Measurements from ENCODE around the gene BHLHE41. TPM values are rescaled to one million over a fixed set of nuclear protein-coding genes. Genes with fewer than 3 reads are reported as not detected.

The BHLHE41 gene
- total and polyA plus RNA-seq, 4 donors, result 0.17 to 0.29 (median 0.23) TPM; not detected in 1

DNA sequence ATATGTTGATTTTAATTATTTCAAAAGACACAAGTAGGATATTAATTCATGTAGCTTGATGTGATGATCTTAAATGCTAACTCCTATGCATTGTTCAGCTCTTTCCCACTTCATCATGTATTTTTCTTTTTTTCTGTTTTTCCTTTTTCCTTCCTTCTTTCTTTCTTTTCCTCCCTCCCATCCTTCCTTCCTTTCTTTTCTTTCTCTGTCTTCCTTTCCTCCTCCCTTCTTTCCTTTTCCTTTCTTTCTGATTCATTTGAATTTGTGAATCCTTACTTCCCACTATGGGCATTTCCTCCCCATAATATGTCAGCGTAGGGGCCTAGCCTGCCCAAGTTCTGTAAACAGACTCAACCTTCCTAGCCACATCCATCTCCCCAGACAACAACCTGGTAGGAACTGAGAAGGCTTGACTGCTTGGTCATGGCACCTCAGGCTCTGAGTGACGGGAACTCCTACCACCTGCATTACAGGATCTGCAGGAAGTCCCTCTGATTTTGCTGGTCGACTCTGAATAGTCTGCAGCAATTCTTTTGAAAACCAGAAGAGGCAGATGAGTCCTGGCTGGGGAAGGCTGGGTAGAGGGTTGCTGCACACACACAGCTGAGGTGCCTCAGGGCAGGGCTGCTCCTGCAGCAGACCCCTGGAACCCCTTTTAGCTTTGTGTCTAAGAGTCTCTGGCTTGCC lies 33.4 kb upstream of the BHLHE41 start:
- TF ChIP-seq EGR1 (IDR thresholded peaks at IDR 0.05; ENCODE audit: low read depth in 2 of 2) (no peak), HNF4A (conservative IDR thresholded peaks at IDR 0.05) (no peak), RXRA (IDR thresholded peaks at IDR 0.05) (no peak), FOXA2 (IDR thresholded peaks at IDR 0.05) (no peak), SP1 (IDR thresholded peaks at IDR 0.05) (no peak)
- TF ChIP-seq, protein P1, sequence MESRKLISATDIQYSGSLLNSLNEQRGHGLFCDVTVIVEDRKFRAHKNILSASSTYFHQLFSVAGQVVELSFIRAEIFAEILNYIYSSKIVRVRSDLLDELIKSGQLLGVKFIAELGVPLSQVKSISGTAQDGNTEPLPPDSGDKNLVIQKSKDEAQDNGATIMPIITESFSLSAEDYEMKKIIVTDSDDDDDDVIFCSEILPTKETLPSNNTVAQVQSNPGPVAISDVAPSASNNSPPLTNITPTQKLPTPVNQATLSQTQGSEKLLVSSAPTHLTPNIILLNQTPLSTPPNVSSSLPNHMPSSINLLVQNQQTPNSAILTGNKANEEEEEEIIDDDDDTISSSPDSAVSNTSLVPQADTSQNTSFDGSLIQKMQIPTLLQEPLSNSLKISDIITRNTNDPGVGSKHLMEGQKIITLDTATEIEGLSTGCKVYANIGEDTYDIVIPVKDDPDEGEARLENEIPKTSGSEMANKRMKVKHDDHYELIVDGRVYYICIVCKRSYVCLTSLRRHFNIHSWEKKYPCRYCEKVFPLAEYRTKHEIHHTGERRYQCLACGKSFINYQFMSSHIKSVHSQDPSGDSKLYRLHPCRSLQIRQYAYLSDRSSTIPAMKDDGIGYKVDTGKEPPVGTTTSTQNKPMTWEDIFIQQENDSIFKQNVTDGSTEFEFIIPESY (IDR thresholded peaks at IDR 0.05), result no peak
- TF ChIP-seq, protein P2, sequence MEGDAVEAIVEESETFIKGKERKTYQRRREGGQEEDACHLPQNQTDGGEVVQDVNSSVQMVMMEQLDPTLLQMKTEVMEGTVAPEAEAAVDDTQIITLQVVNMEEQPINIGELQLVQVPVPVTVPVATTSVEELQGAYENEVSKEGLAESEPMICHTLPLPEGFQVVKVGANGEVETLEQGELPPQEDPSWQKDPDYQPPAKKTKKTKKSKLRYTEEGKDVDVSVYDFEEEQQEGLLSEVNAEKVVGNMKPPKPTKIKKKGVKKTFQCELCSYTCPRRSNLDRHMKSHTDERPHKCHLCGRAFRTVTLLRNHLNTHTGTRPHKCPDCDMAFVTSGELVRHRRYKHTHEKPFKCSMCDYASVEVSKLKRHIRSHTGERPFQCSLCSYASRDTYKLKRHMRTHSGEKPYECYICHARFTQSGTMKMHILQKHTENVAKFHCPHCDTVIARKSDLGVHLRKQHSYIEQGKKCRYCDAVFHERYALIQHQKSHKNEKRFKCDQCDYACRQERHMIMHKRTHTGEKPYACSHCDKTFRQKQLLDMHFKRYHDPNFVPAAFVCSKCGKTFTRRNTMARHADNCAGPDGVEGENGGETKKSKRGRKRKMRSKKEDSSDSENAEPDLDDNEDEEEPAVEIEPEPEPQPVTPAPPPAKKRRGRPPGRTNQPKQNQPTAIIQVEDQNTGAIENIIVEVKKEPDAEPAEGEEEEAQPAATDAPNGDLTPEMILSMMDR (IDR thresholded peaks at IDR 0.05; ENCODE audit: low read depth, low read length, missing input control), result no peak
- Histone ChIP-seq H3K27ac (ENCODE audit: low read depth in 1 of 2, low read length in 2 of 2) (no peak overlapping the region), H3K9me3 (ENCODE audit: control insufficient read depth in 4 of 4, low read length in 3 of 4) (no peaks in the 10 kb centered on the region), H3K4me3 (ENCODE audit: low read depth in 1 of 3, low read length in 3 of 3) (no peak overlapping the region), H3K4me1 (ENCODE audit: control insufficient read depth in 4 of 4, insufficient read depth in 4 of 4, low read length in 3 of 4) (no peaks in the 10 kb centered on the region), H3K9ac (ENCODE audit: low read depth in 1 of 2, low read length in 2 of 2) (no peak overlapping the region), H3K27me3 (ENCODE audit: control insufficient read depth in 4 of 4, insufficient read depth in 4 of 4, low read length in 3 of 4) (peaks cover 0 to 2% (median 0%) of the 10 kb centered on the region in 4 donors), H3K36me3 (ENCODE audit: control insufficient read depth in 4 of 4, insufficient read depth in 3 of 4, low read depth in 1 of 4, low read length in 3 of 4) (no peaks in the 10 kb centered on the region)
- no peak for DNase-seq (ENCODE audit: low spot score)
- WGBS, result 69% methylated on average over 3 of the region's 3 CpGs

DNA sequence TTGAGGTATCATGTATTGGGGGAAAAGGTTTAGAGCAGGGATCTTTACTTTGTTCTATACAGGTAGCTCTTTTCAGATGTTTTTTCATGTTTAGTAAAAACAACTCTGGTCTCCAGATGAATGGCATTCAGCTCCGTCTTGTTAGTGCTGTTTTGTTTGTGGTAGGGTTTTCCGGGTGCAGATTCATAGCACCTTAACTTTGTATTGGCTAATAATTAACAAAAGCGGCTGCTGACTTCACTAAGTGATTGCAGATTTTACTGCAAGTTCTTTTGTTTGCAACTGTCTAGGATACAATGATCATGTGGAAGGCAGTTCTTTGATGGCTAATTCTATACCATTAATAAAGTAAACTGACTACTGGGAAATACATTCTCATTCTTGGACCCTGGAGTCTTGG lies 32.2 kb upstream of the BHLHE41 start:
- Histone ChIP-seq H3K9me3 (ENCODE audit: control insufficient read depth in 4 of 4, low read length in 3 of 4) (no peaks in the 10 kb centered on the region), H3K4me1 (ENCODE audit: control insufficient read depth in 4 of 4, insufficient read depth in 4 of 4, low read length in 3 of 4) (no peaks in the 10 kb centered on the region), H3K27me3 (ENCODE audit: control insufficient read depth in 4 of 4, insufficient read depth in 4 of 4, low read length in 3 of 4) (peaks cover 0 to 2% (median 0%) of the 10 kb centered on the region in 4 donors), H3K4me3 (ENCODE audit: low read depth in 1 of 3, low read length in 3 of 3) (no peak overlapping the region), H3K36me3 (ENCODE audit: control insufficient read depth in 4 of 4, insufficient read depth in 3 of 4, low read depth in 1 of 4, low read length in 3 of 4) (no peaks in the 10 kb centered on the region), H3K9ac (ENCODE audit: low read depth in 1 of 2, low read length in 2 of 2) (no peak overlapping the region), H3K27ac (ENCODE audit: low read depth in 1 of 2, low read length in 2 of 2) (no peak overlapping the region)
- DNase-seq (ENCODE audit: low spot score), result no peak
- TF ChIP-seq HNF4G (IDR thresholded peaks at IDR 0.05) (no peak), NR2F2 (IDR thresholded peaks at IDR 0.05) (no peak), GABPA (IDR thresholded peaks at IDR 0.05 in 1 of 2, conservative IDR thresholded peaks at IDR 0.05 in 1 of 2) (no peak), EGR1 (IDR thresholded peaks at IDR 0.05; ENCODE audit: low read depth in 2 of 2) (no peak), FOXA1 (IDR thresholded peaks at IDR 0.05) (no peak), YY1 (IDR thresholded peaks at IDR 0.05) (no peak), JUND (IDR thresholded peaks at IDR 0.05) (no peak), HNF4A (conservative IDR thresholded peaks at IDR 0.05) (no peak), RAD21 (IDR thresholded peaks at IDR 0.05) (no peak), RXRA (IDR thresholded peaks at IDR 0.05) (no peak)
- TF ChIP-seq, protein P3, sequence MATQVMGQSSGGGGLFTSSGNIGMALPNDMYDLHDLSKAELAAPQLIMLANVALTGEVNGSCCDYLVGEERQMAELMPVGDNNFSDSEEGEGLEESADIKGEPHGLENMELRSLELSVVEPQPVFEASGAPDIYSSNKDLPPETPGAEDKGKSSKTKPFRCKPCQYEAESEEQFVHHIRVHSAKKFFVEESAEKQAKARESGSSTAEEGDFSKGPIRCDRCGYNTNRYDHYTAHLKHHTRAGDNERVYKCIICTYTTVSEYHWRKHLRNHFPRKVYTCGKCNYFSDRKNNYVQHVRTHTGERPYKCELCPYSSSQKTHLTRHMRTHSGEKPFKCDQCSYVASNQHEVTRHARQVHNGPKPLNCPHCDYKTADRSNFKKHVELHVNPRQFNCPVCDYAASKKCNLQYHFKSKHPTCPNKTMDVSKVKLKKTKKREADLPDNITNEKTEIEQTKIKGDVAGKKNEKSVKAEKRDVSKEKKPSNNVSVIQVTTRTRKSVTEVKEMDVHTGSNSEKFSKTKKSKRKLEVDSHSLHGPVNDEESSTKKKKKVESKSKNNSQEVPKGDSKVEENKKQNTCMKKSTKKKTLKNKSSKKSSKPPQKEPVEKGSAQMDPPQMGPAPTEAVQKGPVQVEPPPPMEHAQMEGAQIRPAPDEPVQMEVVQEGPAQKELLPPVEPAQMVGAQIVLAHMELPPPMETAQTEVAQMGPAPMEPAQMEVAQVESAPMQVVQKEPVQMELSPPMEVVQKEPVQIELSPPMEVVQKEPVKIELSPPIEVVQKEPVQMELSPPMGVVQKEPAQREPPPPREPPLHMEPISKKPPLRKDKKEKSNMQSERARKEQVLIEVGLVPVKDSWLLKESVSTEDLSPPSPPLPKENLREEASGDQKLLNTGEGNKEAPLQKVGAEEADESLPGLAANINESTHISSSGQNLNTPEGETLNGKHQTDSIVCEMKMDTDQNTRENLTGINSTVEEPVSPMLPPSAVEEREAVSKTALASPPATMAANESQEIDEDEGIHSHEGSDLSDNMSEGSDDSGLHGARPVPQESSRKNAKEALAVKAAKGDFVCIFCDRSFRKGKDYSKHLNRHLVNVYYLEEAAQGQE (IDR thresholded peaks at IDR 0.05), result no peak
- TF ChIP-seq, protein P4, sequence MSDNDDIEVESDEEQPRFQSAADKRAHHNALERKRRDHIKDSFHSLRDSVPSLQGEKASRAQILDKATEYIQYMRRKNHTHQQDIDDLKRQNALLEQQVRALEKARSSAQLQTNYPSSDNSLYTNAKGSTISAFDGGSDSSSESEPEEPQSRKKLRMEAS (IDR thresholded peaks at IDR 0.05), result no peak
- TF ChIP-seq, protein P1 (IDR thresholded peaks at IDR 0.05), result no peak
- TF ChIP-seq, protein P5, sequence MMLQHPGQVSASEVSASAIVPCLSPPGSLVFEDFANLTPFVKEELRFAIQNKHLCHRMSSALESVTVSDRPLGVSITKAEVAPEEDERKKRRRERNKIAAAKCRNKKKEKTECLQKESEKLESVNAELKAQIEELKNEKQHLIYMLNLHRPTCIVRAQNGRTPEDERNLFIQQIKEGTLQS (IDR thresholded peaks at IDR 0.05), result no peak
- WGBS, result 30% methylated on average over 3 of the region's 3 CpGs

Data from liver (tissue), 9 donors.